GM23338 (cell line): ENCODE data around the gene PCSK2. TPM values are rescaled to one million over a fixed set of nuclear protein-coding genes. Genes with fewer than 3 reads are reported as not detected.

Experiments used
- ATAC-seq: fragments of 200-7000 bp; cut with Tn5 transposase; 3 replicates; pipeline ENCODE4 v1.9.1; 2020
- DNase-seq: peaks from one replicate; pipeline ENCODE4 v3.0.0-alpha.2; 2015; ENCODE audit warnings: low spot score
- H2AFZ ChIP-seq: fragments of 200-600 bp; sonication (generic); 2 replicates; pipeline ENCODE4 v1.8.0; 2016; ENCODE audit warnings: antibody characterized with exemption, mild to moderate bottlenecking, moderate library complexity
- H3F3A ChIP-seq: fragments of 200-600 bp; sonication (generic); replicated peaks from 2 replicates; pipeline ENCODE4 v1.8.0; 2017; ENCODE audit warnings: antibody characterized with exemption, mixed run types, low read depth
- H3K27ac ChIP-seq: fragments of 200-600 bp; sonication (generic); 2 replicates; pipeline ENCODE4 v1.6.1; 2016; ENCODE audit warnings: low read depth
- H3K27me3 ChIP-seq: fragments of 200-600 bp; sonication (generic); 2 replicates; pipeline ENCODE4 v1.8.0; 2016; ENCODE audit warnings: mild to moderate bottlenecking, mixed run types, moderate library complexity; ENCODE audit not compliant: insufficient read depth
- H3K36me3 ChIP-seq: fragments of 200-600 bp; sonication (generic); 2 replicates; pipeline ENCODE4 v1.8.0; 2016; ENCODE audit warnings: mild to moderate bottlenecking; ENCODE audit not compliant: insufficient read depth
- H3K4me1 ChIP-seq: fragments of 200-600 bp; sonication (generic); 2 replicates; pipeline ENCODE4 v1.8.0; 2016; ENCODE audit warnings: mild to moderate bottlenecking, moderate library complexity; ENCODE audit not compliant: insufficient read depth
- H3K4me2 ChIP-seq: fragments of 200-600 bp; sonication (generic); 2 replicates; pipeline ENCODE4 v1.7.1; 2017; ENCODE audit warnings: mixed run types
- H3K4me3 ChIP-seq: fragments of 200-600 bp; sonication (generic); 2 replicates; pipeline ENCODE4 v1.6.1; 2016; ENCODE audit warnings: mixed run types
- H3K79me2 ChIP-seq: fragments of 200-600 bp; sonication (generic); replicated peaks from 2 replicates; pipeline ENCODE4 v1.8.0; 2017; ENCODE audit warnings: mild to moderate bottlenecking; ENCODE audit not compliant: insufficient read depth
- H3K9me2 ChIP-seq: fragments of 200-600 bp; sonication (generic); 2 replicates; pipeline ENCODE4 v1.8.0; 2017; ENCODE audit not compliant: insufficient read depth
- H4K20me1 ChIP-seq: fragments of 200-600 bp; sonication (generic); replicated peaks from 2 replicates; pipeline ENCODE4 v1.8.0; 2017; ENCODE audit warnings: mild to moderate bottlenecking; ENCODE audit not compliant: insufficient read depth
- H3K27ac Mint-ChIP-seq: 2 replicates; pipeline ENCODE4 v1.8.0; 2020; ENCODE audit warnings: inconsistent platforms, mild to moderate bottlenecking, moderate library complexity, mixed read lengths
- H3K27me3 Mint-ChIP-seq: 3 replicates; pipeline ENCODE4 v1.8.0; 2022; ENCODE audit warnings: low read depth, mild to moderate bottlenecking, moderate library complexity, mixed read lengths, inconsistent platforms; ENCODE audit not compliant: insufficient read depth, poor library complexity
- H3K36me3 Mint-ChIP-seq: 3 replicates; pipeline ENCODE4 v1.8.0; 2021; ENCODE audit warnings: low read depth, mild to moderate bottlenecking, inconsistent platforms, moderate library complexity, mixed read lengths
- H3K4me1 Mint-ChIP-seq: 3 replicates; pipeline ENCODE4 v1.8.0; 2020; ENCODE audit warnings: mild to moderate bottlenecking, inconsistent platforms, mixed read lengths
- H3K4me3 Mint-ChIP-seq: 3 replicates; pipeline ENCODE4 v1.8.0; 2021; ENCODE audit warnings: moderate library complexity, mild to moderate bottlenecking, inconsistent platforms, mixed read lengths
- H3K9me3 Mint-ChIP-seq: 3 replicates; pipeline ENCODE4 v1.8.0; 2020; ENCODE audit warnings: moderate library complexity, mild to moderate bottlenecking, inconsistent platforms, mixed read lengths
- CREB1 ChIP-seq: fragments of 250-450 bp; sonication (Bioruptor Pico); IDR thresholded peaks from 2 replicates; pipeline ENCODE4 v1.5.0; 2020; ENCODE audit warnings: low read depth, mild to moderate bottlenecking, moderate library complexity
- EZH2 ChIP-seq: fragments of 200-600 bp; sonication (generic); IDR thresholded peaks from one replicate; pipeline ENCODE4 v1.8.0; 2017; ENCODE audit warnings: antibody characterized with exemption, mild to moderate bottlenecking, low read depth; ENCODE audit not compliant: unreplicated experiment
- EZH2phosphoT487 ChIP-seq: fragments of 200-600 bp; sonication (generic); IDR thresholded peaks from one replicate; pipeline ENCODE4 v1.8.1; 2018; ENCODE audit warnings: antibody characterized with exemption; ENCODE audit not compliant: unreplicated experiment
- JUNB ChIP-seq: IDR thresholded peaks from one replicate; pipeline ENCODE4 v1.6.1; 2016; ENCODE audit warnings: antibody characterized with exemption; ENCODE audit not compliant: unreplicated experiment
- NANOG ChIP-seq: IDR thresholded peaks from 2 replicates; pipeline ENCODE4 v1.6.1; 2016; ENCODE audit warnings: antibody characterized with exemption, borderline replicate concordance
- POLR2AphosphoS5 ChIP-seq: IDR thresholded peaks from 2 replicates; pipeline ENCODE4 v1.6.1; 2016; ENCODE audit warnings: antibody characterized with exemption, low read depth
- REST ChIP-seq: IDR thresholded peaks from one replicate; pipeline ENCODE4 v1.6.1; 2018; ENCODE audit warnings: antibody characterized with exemption; ENCODE audit not compliant: unreplicated experiment
- STAT1 ChIP-seq: IDR thresholded peaks from one replicate; pipeline ENCODE4 v1.6.1; 2016; ENCODE audit warnings: antibody characterized with exemption; ENCODE audit not compliant: unreplicated experiment
- ZNF114 ChIP-seq: fragments of 250-450 bp; sonication (Bioruptor Pico); IDR thresholded peaks from 2 replicates; pipeline ENCODE4 v1.5.0; 2020; ENCODE audit warnings: mild to moderate bottlenecking, moderate library complexity
- ZNF331 ChIP-seq: fragments of 250-450 bp; sonication (Bioruptor Pico); IDR thresholded peaks from 2 replicates; pipeline ENCODE4 v1.5.0; 2020; ENCODE audit warnings: low read depth, mild to moderate bottlenecking, moderate library complexity
- ZNF462 ChIP-seq: fragments of 250-450 bp; sonication (Bioruptor Pico); IDR thresholded peaks from 2 replicates; pipeline ENCODE4 v1.5.0; 2020; ENCODE audit warnings: mild to moderate bottlenecking, moderate library complexity
- polyA plus RNA-seq: library from polyadenylated mRNA; unstranded; fragments of >200 nt; fragmentation: Nextera tagmentation; extraction: Ambion mirVana; gene quantifications from 2 replicates; pipeline ENCODE4 v1.2.1, GENCODE V29; 2016
- total RNA-seq: library from RNA; depleted of rRNA; stranded (reverse); fragments of >200 nt; shearing (Covaris generic); gene quantifications from 2 replicates; pipeline ENCODE4 v1.2.3, GENCODE V29; 2014
- TF ChIP-seq, protein P1 (sequence below): IDR thresholded peaks from 2 replicates; pipeline ENCODE4 v1.6.1; 2016; ENCODE audit warnings: antibody characterized with exemption
- TF ChIP-seq, protein P2 (sequence below), 2 experiments: fragments of 200-600 bp in 1 of 2; sonication (generic) in 1 of 2; conservative IDR thresholded peaks; 2 replicates each; pipeline versions ENCODE4 v1.5.1 to v1.6.1; 2016 to 2017; ENCODE audit warnings: antibody characterized with exemption in 2 of 2, low read depth in 2 of 2, mild to moderate bottlenecking in 2 of 2, moderate library complexity in 1 of 2

The PCSK2 gene
- total and polyA plus RNA-seq, 2 experiments from 2014 or later, result 0.37 to 1.1 TPM

GRCh38 chr20:17468073-17468840, 241.4 kb downstream of the PCSK2 start:
- no peak overlapping the region for H2AFZ ChIP-seq
- no peaks in the 10 kb centered on the region for H3K79me2 ChIP-seq
- H3K9me3 Mint-ChIP-seq, result no peaks in the 10 kb centered on the region
- no peaks in the 10 kb centered on the region for H3K36me3 Mint-ChIP-seq
- peaks cover 3% of the 10 kb centered on the region; the same call in 2 of the 3 replicates for H3K4me1 Mint-ChIP-seq
- no peak overlapping the region for H3K4me3 ChIP-seq
- H3K4me3 Mint-ChIP-seq, result no peak overlapping the region
- peaks cover 4% of the 10 kb centered on the region for H3K27me3 Mint-ChIP-seq
- H3K4me1 ChIP-seq, result no peaks in the 10 kb centered on the region
- H3K36me3 ChIP-seq, result no peaks in the 10 kb centered on the region
- H3K27me3 ChIP-seq, result no peaks in the 10 kb centered on the region
- ATAC-seq (no peak), DNase-seq (no peak)
- H3K27ac Mint-ChIP-seq, result no peak overlapping the region
- no peak overlapping the region for H3K27ac ChIP-seq
- no peaks in the 10 kb centered on the region for H3F3A ChIP-seq
- H3K9me2 ChIP-seq, result peaks cover 4% of the 10 kb centered on the region; the same call in 1 of the 2 replicates
- H3K4me2 ChIP-seq, result no peak overlapping the region
- TF ChIP-seq JUNB, result no peak
- TF ChIP-seq CREB1 (CRISPR knock-in tag), result no peak
- TF ChIP-seq ZNF331 (CRISPR knock-in tag), result no peak
- TF ChIP-seq EZH2, result no peak
- no peak for TF ChIP-seq EZH2phosphoT487
- TF ChIP-seq REST, result no peak
- TF ChIP-seq, protein P1, sequence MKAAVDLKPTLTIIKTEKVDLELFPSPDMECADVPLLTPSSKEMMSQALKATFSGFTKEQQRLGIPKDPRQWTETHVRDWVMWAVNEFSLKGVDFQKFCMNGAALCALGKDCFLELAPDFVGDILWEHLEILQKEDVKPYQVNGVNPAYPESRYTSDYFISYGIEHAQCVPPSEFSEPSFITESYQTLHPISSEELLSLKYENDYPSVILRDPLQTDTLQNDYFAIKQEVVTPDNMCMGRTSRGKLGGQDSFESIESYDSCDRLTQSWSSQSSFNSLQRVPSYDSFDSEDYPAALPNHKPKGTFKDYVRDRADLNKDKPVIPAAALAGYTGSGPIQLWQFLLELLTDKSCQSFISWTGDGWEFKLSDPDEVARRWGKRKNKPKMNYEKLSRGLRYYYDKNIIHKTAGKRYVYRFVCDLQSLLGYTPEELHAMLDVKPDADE, result no peak
- TF ChIP-seq STAT1, result no peak
- no peak for TF ChIP-seq POLR2AphosphoS5
- no peak for TF ChIP-seq NANOG
- TF ChIP-seq, protein P2, sequence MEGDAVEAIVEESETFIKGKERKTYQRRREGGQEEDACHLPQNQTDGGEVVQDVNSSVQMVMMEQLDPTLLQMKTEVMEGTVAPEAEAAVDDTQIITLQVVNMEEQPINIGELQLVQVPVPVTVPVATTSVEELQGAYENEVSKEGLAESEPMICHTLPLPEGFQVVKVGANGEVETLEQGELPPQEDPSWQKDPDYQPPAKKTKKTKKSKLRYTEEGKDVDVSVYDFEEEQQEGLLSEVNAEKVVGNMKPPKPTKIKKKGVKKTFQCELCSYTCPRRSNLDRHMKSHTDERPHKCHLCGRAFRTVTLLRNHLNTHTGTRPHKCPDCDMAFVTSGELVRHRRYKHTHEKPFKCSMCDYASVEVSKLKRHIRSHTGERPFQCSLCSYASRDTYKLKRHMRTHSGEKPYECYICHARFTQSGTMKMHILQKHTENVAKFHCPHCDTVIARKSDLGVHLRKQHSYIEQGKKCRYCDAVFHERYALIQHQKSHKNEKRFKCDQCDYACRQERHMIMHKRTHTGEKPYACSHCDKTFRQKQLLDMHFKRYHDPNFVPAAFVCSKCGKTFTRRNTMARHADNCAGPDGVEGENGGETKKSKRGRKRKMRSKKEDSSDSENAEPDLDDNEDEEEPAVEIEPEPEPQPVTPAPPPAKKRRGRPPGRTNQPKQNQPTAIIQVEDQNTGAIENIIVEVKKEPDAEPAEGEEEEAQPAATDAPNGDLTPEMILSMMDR (conservative IDR thresholded peaks at IDR 0.05; ENCODE audit: low read depth in 2 of 2), result no peak
- no peak for TF ChIP-seq ZNF114 (CRISPR knock-in tag)
- TF ChIP-seq ZNF462 (CRISPR knock-in tag), result no peak
- H4K20me1 ChIP-seq, result no peaks in the 10 kb centered on the region
